GM03348 (cell line): ENCODE results near the gene ZDHHC24.
"Not testable (repeated sequence)": the region's sequence is repeated elsewhere in the genome, so short reads cannot be mapped to it uniquely, and the experiment has no call there.

Experiments
- DNase-seq: peaks from one replicate; pipeline ENCODE4 v3.0.0; 2012; ENCODE audit warnings: low spot score

ZDHHC24 gene, protein sequence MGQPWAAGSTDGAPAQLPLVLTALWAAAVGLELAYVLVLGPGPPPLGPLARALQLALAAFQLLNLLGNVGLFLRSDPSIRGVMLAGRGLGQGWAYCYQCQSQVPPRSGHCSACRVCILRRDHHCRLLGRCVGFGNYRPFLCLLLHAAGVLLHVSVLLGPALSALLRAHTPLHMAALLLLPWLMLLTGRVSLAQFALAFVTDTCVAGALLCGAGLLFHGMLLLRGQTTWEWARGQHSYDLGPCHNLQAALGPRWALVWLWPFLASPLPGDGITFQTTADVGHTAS

DNA sequence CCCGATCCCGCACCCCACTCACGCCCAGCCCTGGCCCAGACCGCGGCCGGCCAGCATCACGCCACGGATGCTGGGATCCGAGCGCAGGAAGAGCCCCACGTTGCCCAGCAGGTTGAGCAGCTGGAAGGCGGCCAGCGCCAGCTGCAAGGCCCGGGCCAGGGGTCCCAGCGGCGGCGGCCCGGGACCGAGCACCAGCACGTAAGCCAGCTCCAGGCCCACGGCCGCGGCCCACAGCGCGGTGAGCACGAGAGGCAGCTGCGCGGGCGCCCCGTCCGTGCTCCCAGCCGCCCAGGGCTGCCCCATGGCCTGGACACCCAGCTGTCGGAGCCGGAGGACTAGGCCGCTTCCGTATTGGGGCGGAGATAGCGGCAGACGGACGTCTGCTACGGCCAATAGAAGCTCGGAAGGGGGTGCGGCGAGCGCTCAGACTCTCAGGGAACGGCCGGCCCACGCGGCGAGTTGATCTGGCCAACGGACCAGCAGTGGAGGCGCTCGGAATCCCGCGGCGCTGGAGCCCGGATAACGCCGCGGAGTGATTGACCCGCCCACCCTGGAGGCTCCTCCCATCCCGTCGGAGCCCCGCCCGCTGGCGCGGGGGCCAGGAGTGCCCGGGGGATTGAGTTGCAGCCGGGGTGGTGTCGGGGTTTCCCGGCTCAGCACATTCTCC lies at the start of gene ZDHHC24:
Gene ZDHHC24 (minus strand): TSS at position 348 of the 667 bp plus-strand sequence. CDS start 45 bp downstream, at position 303.
- peak; percentile 100 for DNase-seq

DNA sequence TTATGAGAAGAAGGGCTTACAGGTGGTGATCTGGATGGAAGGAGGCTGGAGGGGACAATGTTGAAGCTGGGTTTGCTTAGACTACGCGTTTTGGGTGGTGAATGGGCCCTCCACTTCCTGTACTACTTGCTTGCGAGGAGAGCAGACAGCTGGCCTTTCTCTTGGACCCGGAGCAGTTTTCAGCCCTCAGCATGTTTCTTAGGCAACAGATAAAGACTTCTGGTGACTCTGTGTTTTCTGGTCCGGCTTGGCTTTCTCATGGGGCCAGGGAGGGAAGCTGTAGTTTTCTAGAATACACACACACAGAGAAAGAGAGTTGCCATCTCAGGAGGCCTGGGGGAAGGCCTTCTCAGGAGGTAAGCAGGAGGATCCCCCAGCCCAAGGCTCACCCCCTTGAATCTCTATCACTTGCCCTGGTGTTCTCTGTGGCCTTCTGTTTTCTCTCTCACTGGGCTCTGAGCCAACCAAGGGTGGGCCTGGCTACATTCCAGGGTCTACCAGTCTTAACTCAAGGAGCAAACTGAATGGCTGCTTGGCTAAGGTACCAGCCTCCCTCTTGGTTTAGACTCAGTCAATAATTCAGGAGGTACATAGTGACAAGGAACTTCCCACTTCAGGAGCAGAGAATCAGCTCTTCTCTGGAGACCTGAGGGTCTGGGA lies 49.5 kb upstream of the ZDHHC24 start:
- DNase-seq: no peak

DNA sequence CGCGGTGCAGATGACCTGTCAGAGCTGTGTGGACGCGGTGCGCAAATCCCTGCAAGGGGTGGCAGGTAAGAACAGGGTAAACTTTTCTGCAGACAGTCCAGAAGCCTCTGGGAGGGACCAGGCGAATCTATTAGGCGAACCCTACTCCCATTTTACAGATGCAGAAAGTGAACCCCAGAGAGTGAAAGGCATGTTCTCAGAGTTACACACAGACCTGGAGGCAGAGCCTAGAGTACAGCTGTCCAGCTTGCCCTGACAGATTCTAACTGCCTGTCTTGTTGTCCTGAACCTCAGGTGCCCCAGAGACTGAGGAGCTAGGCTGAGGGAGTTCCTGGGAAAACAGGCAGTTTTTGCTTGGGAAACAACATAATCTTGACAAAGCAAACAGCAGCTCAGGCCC lies 47.8 kb upstream of the ZDHHC24 start:
- DNase-seq: no peak

DNA sequence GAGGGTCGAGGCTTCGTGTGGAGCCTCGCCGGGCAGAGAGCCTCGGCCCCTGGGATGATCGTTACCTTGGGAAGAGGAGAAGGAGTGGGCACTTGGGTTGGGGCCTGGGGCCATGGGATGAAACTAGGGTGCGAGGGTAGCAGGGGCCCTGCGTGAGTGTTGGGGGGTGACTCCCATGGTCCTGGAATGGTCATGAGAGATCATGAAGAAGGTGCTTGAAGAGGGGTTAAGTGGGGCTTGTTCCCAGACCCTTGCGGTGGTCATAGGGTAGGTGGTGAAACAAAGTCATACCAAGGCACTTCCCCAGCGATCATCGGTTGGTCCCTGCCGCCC lies 47.4 kb upstream of the ZDHHC24 start:
- DNase-seq: no peak

DNA sequence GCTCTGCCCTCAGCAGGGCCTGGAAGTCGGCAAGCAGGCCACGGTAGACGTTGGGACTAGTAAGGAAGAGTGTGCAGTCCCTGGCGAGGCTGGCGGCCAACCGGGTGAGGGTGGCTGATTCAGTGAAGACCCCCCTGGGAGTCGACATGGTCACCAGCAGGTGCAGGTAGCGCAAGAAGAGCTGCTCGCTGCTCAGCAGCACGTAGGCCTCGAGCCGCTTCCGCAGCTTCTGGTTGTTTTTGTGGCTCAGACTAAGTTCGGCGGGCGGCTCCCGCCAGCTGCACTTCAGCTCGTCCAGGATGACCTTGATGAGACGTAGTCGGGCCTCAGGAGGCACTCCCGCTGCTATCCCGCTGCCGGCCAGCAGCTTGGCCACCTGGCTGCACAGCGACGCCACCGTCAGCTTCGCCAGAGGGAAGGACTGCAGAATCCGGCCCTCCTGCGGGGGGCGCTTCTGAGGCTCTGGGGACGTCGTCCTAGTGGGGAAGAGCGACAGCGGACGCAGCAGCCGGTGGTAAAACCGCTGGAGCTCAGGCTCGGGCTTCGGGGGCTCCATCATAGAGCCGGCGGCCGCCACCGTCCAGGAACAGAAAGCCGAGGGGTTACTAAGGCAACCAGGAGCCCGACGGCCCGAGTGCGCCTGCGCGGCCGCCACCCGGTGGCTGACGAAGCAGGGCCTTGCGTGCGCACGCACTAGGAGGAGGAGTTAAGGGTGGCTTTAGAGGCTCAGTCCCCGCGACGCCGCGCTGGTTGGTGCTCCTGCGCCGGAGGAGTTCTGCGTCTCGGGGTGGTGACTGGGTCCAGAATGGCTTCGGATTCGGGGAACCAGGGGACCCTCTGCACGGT lies 46.8 kb upstream of the ZDHHC24 start, which contains the start of the genes CCDC87 and CCS:
Gene CCDC87 (minus strand): TSS at position 607 of the 846 bp plus-strand sequence. CDS start 48 bp downstream, at position 559.
Gene CCS (plus strand): TSS at position 729 of the 846 bp plus-strand sequence. CDS start 77 bp downstream, at position 806.
- peak; percentile 100 for DNase-seq

DNA sequence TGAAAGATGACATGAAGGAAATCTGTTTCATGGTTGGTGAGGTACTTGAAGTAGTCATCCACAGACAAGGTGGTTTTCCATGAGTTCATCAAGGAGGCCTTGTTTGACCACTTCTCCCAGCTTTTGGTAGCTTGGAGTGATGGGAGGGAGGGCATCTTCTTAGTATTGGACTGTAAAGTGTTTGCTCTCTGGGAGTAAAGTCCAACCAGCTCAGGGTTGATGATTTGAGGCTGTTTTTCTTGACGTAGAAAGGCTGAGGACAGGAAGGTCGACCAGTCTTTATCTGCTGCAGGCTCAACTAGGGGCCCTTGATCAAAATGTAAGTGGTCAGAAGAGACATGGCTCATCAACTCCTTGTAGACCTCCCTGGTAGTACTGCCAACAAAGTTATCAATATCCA lies 45.3 kb upstream of the ZDHHC24 start:
- no peak for DNase-seq

DNA sequence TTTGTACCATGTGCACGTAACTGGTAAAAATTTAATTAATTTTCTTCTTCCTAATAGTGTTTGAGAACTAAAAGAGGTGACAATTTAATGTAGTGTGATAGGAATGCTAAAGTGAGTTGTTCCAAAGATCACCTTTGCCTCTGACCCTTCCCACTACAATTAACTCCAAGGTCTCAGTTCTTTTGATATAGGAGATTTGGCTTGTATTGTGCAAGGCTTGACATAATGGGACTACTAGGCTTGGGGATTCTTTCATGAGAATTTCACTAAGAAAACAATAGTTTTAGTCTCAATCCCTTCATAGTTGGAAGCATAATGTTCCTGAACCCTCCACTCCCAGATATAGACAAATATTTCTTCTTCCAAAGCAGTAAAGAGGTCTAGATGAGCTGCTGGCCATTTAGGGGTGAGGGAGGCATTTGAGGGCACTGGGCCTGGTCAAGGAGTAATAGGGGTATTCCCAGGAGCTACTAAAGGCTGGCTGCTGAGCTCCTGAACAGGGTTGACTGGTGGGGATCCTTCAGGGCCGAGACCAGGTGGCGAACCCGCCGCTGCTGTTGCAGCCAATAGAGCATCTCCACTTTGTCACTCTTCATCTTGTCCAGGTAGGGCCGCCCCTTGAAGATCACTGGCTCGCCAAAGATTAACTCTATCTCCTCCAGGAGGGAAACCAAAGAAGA lies 44.3 kb upstream of the ZDHHC24 start:
- DNase-seq: no peak

DNA sequence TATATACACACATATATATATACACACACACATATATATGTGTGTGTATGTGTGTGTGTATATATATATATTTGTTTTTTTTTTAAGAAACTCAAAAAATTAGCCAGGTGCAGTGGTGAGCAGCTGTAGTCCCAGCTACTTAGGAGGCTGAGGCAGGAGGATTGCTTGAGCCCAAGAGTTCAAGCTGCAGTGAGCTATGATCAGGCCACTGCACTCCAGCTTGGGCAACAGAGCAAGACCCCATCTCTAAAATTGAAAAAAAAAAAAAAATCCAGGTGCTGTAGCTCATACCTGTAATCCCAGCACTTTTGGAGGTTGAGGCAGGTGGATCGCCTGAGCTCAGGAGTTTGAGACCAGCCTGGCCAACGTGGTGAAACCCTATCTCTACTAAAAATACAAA lies 43.5 kb upstream of the ZDHHC24 start:
- not testable (repeated sequence) for DNase-seq

DNA sequence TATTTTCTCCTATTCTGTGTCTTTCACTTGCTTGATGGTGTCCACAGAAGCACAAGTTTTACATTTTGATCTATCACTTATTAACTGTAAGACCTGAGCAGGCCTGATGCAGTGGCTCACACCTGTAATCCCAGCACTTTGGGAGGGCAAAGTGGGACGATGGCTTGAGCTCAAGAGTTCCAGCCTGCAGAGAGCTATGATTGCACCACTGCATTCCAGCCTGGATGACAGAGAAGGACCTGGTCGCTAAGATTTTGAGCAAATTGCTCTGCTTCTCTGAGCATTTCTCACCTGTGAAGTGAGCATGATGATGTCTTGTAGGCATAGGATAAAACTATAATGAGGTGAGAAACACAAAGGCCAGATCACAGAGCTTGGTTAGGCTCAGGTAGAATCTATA lies 40.3 kb upstream of the ZDHHC24 start:
- DNase-seq: no peak

DNA sequence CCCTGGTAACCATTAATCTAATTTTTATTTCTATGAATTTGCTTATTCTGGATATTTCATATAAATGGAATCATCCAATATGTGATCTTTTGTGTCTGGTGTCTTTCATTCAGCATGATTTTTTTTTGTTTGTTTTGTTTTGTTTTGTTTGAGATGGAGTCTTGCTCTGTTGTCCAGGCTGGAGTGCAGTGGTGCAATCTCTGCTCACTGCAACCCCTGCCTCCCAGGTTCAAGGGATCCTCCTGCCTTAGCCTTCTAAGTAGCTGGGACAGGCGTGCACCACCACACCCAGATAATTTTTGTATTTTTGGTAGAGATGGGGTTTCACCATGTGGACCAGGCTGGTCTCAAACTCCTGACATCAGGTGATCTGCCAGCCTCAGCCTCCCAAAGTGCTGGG lies 39.6 kb upstream of the ZDHHC24 start:
- not testable (repeated sequence) for DNase-seq

DNA sequence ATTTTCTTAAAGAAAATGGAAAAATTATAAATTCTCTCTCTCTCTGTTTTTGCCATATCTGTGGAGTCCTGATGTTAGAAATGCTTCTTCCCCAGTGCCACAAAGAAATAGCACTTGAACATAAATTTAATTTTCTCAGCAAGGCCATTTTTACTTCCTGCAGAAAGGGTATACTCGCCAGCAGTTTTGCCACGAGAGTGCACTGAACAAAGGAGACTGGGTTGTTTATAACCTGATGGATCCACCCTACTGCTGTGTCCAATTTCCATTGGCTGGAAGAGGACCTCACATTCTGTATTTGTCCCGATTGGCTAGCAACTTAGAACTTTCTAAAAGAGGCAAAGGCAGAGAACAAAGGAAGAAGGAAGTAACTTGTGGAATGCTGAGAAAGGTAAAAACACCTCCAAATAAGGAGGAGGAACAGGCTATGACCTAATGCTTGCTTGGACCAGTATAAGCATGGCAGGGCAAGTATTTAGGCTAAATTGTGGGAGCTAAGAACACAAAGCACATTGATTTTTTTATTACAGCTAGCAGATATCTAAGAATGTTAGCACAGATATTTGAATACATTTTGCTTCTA lies 36.8 kb upstream of the ZDHHC24 start:
- not testable (repeated sequence) for DNase-seq

DNA sequence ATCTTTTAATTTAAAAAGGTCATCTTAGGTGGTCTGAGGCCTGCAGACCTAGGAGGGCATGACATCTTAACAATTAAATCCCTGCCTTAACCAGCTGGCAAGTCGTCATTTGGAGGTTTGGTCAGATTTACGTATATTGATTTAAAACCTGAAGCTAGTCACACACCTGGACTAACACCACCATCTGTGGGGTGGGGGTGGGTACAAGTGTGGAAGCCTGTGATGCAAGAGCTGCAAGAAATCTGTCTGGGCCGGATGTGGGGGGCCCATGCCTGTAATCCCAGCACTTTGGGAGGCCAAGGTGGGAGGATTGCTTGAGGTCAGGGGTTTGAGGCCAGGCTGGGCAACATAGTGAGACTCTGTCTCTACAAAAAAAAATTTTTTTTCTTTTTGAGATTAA lies 35.4 kb upstream of the ZDHHC24 start:
- DNase-seq: no peak

DNA sequence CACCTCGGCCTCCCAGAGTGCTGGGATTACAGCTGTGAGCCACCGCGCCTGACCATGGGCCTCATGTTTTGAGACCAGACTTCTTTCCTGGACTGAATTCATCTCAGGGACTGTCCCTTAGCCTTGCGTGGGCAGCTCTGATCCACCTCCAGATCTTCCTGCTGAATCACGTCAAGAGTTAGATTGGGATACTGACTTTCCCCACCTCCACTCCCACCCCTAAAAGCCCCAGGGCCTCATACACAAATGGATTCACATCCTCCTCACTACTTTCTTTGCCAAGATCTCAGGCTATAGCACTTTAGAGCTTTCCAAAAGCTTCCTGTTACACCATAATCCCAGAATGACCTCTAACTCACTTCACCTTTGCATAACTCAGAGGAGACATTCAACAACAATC lies 35.0 kb upstream of the ZDHHC24 start:
- DNase-seq: no peak

DNA sequence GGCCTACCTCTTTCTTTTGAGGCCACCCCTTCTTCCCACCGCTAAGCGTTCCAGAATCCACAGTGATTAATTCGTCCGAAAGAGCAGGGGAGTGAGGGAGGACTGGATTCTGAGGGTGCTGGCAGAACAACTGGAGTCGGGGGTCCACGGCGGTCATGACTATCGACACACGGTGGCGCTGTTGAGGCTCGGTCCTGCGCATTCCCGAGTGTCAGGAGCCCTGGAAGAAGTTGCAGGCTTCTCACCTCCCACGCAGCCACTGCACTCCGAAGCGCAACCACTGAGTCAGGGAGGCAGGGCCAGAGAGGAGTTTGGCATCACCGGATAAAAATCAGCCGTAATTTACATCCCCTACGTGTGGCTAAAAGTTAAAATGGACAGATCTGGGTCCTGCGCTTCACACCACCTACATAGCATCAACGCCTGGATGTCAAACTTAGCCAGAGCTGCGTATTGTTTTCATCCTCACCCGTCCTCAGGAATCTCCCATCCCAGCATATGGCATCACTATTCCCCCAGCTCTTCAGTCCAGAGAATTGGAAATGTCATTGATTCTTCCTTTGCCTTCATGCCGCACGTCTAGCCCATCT lies 33.3 kb upstream of the ZDHHC24 start:
- DNase-seq: peak; percentile 93

DNA sequence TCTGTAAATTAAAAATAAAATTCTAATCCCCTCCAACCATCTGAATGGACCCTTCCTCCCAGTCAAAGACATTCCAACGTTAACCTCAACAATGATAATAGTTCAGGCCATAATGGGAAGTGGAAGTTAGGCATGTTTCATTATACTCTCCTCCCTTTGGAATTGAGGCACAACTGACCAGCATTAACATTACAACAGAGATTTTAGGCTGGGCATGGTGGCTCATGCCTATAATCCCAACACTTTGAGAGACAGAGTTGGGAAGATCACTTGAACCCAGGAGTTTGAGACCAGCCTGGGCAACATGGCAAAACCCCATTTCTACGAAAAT lies 25.0 kb upstream of the ZDHHC24 start:
- no peak for DNase-seq

DNA sequence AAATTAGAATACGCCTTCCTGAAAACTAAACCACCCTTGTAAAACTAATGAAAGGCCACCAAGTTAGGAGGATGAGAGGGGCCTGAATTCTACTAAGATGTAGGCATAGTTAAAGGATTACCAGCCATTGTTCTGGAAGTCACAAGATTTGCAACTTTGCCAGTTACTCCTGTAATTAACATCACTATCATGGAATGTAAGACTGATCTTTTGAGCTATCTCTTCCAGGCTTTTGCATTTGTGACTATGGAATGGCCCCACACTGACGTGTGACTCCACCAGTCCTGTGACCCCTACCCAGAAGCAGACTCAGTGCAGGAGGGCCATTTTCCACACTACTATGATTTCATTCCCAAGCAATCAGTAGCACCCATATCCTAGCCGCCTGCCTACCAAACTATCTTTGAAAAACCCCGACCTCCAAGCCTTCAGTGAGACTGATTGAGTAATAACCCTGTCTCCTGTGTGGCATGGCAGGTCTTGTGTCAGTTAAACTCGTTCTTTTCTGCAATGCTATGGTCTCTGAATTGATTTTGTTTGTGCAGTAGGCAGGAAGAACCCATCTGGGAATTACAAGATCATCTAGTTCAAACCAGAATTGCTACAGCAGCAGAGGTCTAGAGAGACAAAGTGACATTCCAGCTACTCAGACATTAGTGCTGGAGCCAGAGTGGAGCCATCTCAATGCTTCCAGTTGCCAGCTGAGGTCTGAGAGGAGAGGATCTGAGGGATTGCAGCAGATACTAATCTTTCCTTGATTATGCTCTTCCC lies 24.4 kb upstream of the ZDHHC24 start:
- no peak for DNase-seq

DNA sequence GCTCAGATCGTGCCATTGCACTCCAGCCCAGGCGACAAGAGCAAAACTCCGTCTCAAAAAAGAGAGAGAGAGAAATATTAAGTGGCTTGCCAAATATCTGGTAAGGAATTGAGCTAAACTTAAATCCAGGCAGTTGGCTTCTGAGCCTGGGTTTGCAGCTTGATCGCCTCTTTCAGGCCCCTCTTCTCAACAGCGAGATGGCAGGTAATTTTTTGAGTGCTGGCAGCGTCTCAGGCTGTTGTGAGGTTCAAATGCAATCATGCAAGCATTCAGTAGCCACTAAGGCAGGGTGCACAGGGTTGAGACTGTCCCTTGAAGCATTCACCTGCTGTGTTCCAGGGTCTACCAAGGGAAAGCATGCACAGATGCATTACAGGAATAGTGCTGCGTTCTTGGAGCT lies 23.2 kb upstream of the ZDHHC24 start:
- no peak for DNase-seq

DNA sequence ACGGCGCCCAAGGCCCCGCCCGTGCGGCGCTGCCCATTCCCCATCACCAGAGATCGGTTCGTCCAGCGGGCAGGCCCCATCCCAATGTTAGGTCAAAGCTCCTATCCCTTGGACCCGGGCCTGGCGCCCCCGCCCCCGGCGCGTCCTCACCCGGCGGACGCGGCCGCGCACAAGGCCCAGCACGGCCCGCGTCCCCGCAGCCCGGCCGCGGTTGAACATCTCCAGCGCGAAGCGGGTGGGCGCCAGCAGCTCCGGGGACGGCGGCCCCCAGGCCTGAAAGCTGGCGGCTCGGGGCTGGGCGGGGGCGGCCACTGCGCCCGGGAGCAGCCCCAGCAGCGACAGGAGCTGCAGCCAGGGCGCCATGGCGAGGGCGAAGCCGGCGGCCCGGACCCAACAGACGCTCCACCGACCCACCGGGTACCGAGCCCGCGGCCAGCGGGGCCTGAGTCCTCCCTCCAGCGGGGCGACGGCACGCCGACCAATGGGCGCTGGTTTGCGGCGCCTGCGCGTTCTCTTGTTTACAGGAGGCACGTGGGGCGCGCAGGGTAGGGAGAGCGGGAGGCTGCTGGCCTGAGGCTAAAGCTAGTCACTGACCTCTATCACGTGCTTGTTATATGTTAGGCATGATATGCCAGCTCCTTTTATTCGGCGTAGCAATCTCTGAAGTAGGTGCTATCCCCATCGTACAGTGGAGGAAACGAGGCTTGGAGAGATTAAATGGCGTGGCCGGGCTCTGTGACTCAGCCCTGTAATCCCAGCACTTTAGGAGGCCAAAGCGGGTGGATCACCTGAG lies 22.5 kb upstream of the ZDHHC24 start, which contains the start of gene CTSF:
Gene CTSF (minus strand): TSS at position 483 of the 793 bp plus-strand sequence. CDS start 120 bp downstream, at position 363.
- peak; percentile 99 for DNase-seq

DNA sequence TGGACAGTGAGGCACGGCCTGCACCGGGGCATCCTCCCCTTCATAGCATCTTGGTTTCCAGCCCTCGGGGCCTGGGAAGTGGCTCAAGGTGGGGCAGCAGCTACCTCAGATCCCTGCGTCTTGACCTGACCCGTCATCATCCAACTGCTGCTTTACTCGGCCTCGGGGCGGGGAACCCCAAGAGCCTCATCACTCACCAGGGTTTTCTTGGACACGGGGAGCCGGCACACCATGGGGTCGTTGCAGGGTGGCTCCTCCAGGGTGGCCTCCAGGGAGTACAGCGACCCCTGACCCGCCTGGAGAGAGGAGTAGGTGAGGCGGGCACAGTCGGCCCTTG lies 21.9 kb upstream of the ZDHHC24 start:
- no peak for DNase-seq
